Measurements from ENCODE around the gene KLRF1. TPM values are rescaled to one million over a fixed set of nuclear protein-coding genes. Genes with fewer than 3 reads are reported as not detected.

Gene KLRF1
- total RNA-seq, 2 donors from 2014 or later: not detected

DNA sequence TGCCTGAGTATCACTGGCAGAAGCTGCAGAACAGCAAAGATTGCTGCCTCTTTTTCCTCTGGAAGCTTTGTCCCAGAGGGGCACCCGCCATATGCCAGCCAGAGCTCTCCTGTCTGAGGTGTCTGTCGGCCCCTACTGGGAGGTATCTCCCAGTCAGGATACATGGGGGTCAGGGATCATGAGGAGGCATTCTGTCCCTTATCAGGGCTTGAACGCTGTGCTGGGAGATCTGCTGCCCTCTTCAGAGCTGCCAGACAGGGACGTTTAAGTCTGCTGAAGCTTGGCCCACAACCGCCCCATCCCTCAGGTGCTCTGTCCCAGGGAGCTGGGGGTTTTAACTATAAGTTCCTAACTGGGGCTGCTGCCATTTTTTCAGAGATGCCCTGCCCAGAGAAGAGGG lies 21.6 kb downstream of the KLRF1 start:
- no peaks in the 10 kb centered on the region for H3K9me3 ChIP-seq
- intact Hi-C loops (cut with DNase I): no loop called here
- no peak for TF ChIP-seq CTCF (IDR thresholded peaks at IDR 0.05)
- no peak for TF ChIP-seq POLR2AphosphoS5 (IDR thresholded peaks at IDR 0.05)
- no peak for TF ChIP-seq POLR2A (IDR thresholded peaks at IDR 0.05)
- H3K27ac ChIP-seq: no peak overlapping the region
- DNase-seq (ENCODE audit: low spot score): no peak
- H3K27me3 ChIP-seq (replicated peaks; ENCODE audit: insufficient read depth): no peaks in the 10 kb centered on the region
- no peaks in the 10 kb centered on the region for H3K36me3 ChIP-seq
- WGBS: 85% methylated on average over 5 of the region's 5 CpGs
- H3K4me3 ChIP-seq: no peak overlapping the region
- H3K4me1 ChIP-seq (replicated peaks): no peaks in the 10 kb centered on the region

DNA sequence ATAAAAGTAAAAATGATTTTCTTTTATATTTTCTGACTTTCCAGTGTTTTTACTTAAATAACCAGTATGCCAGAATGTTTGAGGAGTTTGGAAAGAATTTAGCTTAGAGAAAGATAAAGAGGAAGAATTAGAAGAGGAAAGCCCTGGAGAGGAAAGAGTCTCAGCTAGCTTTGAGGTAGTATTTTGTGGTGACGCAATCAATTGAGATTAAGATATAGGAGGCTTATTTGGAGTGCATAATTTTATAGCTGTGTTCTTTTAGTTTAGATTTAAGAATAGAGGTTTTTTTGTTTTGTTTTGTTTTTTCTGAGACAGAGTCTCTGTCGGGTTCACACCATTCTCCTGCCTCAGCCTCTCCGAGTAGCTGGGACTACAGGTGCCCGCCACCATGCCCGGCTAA lies 23.8 kb downstream of the KLRF1 start:
- Histone ChIP-seq H3K27me3 (replicated peaks; ENCODE audit: insufficient read depth) (no peaks in the 10 kb centered on the region), H3K4me1 (replicated peaks) (no peaks in the 10 kb centered on the region), H3K27ac (no peak overlapping the region), H3K9me3 (no peaks in the 10 kb centered on the region), H3K36me3 (no peaks in the 10 kb centered on the region), H3K4me3 (no peak overlapping the region)
- WGBS: 86% methylated on average over 5 of the region's 5 CpGs
- TF ChIP-seq CTCF (IDR thresholded peaks at IDR 0.05) (no peak), POLR2AphosphoS5 (IDR thresholded peaks at IDR 0.05) (no peak), POLR2A (IDR thresholded peaks at IDR 0.05) (no peak)
- no peak for DNase-seq (ENCODE audit: low spot score)
- intact Hi-C loops (cut with DNase I): no loop called here

DNA sequence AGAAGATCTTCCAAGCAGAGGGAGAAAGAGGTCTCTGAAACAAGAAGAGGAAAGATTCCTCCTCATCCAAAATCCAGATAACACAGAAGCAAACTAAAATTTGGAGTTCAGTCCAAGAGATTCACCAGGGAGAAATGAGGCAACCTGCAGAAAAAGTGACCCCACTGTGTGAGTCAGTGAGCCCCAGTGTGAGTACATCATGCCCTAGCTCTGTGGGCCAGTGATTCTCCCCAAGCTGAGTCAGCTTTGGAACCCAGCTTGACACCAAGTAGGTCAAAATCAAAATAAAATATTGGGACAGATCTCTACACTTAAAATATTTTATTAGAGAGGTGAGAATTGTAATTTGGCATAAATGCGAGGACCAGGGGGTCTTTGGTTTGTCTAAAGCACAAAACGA lies 24.6 kb downstream of the KLRF1 start:
- no peak for DNase-seq (ENCODE audit: low spot score)
- no peaks in the 10 kb centered on the region for H3K36me3 ChIP-seq
- intact Hi-C loops (cut with DNase I): no loop called here
- no peaks in the 10 kb centered on the region for H3K9me3 ChIP-seq
- H3K4me1 ChIP-seq (replicated peaks): no peaks in the 10 kb centered on the region
- TF ChIP-seq POLR2A (IDR thresholded peaks at IDR 0.05) (no peak), POLR2AphosphoS5 (IDR thresholded peaks at IDR 0.05) (no peak), CTCF (IDR thresholded peaks at IDR 0.05) (no peak)
- no peaks in the 10 kb centered on the region for H3K27me3 ChIP-seq (replicated peaks; ENCODE audit: insufficient read depth)
- H3K27ac ChIP-seq: no peak overlapping the region
- no peak overlapping the region for H3K4me3 ChIP-seq
- 66% methylated on average over 2 of the region's 2 CpGs for WGBS

- Histone ChIP-seq H3K27ac (no peak overlapping the region), H3K4me3 (no peak overlapping the region), H3K4me1 (replicated peaks) (no peaks in the 10 kb centered on the region), H3K27me3 (replicated peaks; ENCODE audit: insufficient read depth) (no peaks in the 10 kb centered on the region), H3K36me3 (no peaks in the 10 kb centered on the region), H3K9me3 (no peaks in the 10 kb centered on the region)
- WGBS: 63% methylated on average over 1 of the region's 1 CpG
- no peak for TF ChIP-seq POLR2A (IDR thresholded peaks at IDR 0.05)
- TF ChIP-seq CTCF (IDR thresholded peaks at IDR 0.05): no peak
- no peak for TF ChIP-seq POLR2AphosphoS5 (IDR thresholded peaks at IDR 0.05)
- intact Hi-C loops (cut with DNase I): no loop called here
- DNase-seq (ENCODE audit: low spot score): no peak
Observed at GRCh38 chr12:9856151-9856550, 28.9 kb downstream of the KLRF1 start.

DNA sequence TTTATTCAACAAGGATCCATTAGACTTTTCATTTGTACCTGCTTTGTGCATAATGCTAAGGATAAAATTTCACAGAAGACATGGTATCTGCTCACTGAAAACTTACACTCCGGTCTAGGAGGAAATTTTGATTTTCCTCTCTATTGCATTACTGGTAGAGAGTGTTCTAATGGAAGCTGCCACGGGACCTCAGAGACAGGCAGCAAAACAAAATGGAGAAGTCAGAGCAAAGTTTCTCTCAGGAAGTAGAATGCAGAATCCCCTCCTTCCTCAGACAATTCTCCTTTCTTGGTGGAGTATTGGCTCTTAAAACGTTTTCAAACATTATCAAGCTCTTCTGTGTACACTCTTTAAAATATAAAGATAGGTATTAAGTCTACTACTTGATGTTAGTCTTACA lies 29.6 kb downstream of the KLRF1 start:
- H3K4me1 ChIP-seq (replicated peaks): no peaks in the 10 kb centered on the region
- no peak for DNase-seq (ENCODE audit: low spot score)
- no peaks in the 10 kb centered on the region for H3K36me3 ChIP-seq
- intact Hi-C loops (cut with DNase I): no loop called here
- WGBS: 67% methylated on average over 3 of the region's 3 CpGs
- no peak for TF ChIP-seq POLR2AphosphoS5 (IDR thresholded peaks at IDR 0.05)
- no peak for TF ChIP-seq POLR2A (IDR thresholded peaks at IDR 0.05)
- no peak overlapping the region for H3K4me3 ChIP-seq
- no peaks in the 10 kb centered on the region for H3K27me3 ChIP-seq (replicated peaks; ENCODE audit: insufficient read depth)
- no peaks in the 10 kb centered on the region for H3K9me3 ChIP-seq
- H3K27ac ChIP-seq: no peak overlapping the region

All from prostate gland (tissue), 2 donors.